GM19455 (cell line): ENCODE data around the gene CD82.

Experiments used
- ATAC-seq: cut with Tn5 transposase; IDR thresholded peaks from one replicate; pipeline ENCODE4 v1.9.1; 2021; ENCODE audit not compliant: unreplicated experiment

CD82 gene

GRCh38 chr11:44559207-44559939 lies 6.1 kb upstream of the CD82 start:
- ATAC-seq: peak; percentile 68

- peak; percentile 9 for ATAC-seq
Measured at GRCh38 chr11:44559940-44560300, 5.5 kb upstream of the CD82 start.

GRCh38 chr11:44561275-44561805 lies 4.1 kb upstream of the CD82 start:
- no peak for ATAC-seq

- no peak for ATAC-seq
Measured at GRCh38 chr11:44561964-44562734, 3.3 kb upstream of the CD82 start.

- no peak for ATAC-seq
Measured at GRCh38 chr11:44562845-44563460, 2.5 kb upstream of the CD82 start.

GRCh38 chr11:44563711-44564110 lies 1.8 kb upstream of the CD82 start:
- no peak for ATAC-seq

- no peak for ATAC-seq
Measured at GRCh38 chr11:44564166-44564565, 1.3 kb upstream of the CD82 start.

GRCh38 chr11:44564670-44565210 lies 723 bp upstream of the CD82 start:
- peak; percentile 25 for ATAC-seq

- no peak for ATAC-seq
Measured at GRCh38 chr11:44565953-44566949, 788 bp downstream of the CD82 start.

GRCh38 chr11:44566952-44567875 lies 1.8 kb downstream of the CD82 start:
- ATAC-seq: no peak

- no peak for ATAC-seq
Measured at GRCh38 chr11:44567876-44568256, 2.4 kb downstream of the CD82 start.

GRCh38 chr11:44568331-44568657 lies 2.8 kb downstream of the CD82 start:
- no peak for ATAC-seq

GRCh38 chr11:44568658-44569473 lies 3.4 kb downstream of the CD82 start:
- peak; percentile 44 for ATAC-seq

- no peak for ATAC-seq
Measured at GRCh38 chr11:44570411-44571155, 5.1 kb downstream of the CD82 start.

- ATAC-seq: no peak
Measured at GRCh38 chr11:44571871-44572270, 6.4 kb downstream of the CD82 start.

GRCh38 chr11:44572436-44572835 lies 7.0 kb downstream of the CD82 start:
- no peak for ATAC-seq

GRCh38 chr11:44572884-44573283 lies 7.4 kb downstream of the CD82 start:
- no peak for ATAC-seq

- no peak for ATAC-seq
Measured at GRCh38 chr11:44573333-44573732, 7.9 kb downstream of the CD82 start.
